Measurements from ENCODE around the gene STPG1. TPM values are rescaled to one million over a fixed set of nuclear protein-coding genes. Genes with fewer than 3 reads are reported as not detected.

Gene STPG1
- total RNA-seq, 6 donors from 2014 or later: 5.5 to 20.1 (median 8.2) TPM

DNA sequence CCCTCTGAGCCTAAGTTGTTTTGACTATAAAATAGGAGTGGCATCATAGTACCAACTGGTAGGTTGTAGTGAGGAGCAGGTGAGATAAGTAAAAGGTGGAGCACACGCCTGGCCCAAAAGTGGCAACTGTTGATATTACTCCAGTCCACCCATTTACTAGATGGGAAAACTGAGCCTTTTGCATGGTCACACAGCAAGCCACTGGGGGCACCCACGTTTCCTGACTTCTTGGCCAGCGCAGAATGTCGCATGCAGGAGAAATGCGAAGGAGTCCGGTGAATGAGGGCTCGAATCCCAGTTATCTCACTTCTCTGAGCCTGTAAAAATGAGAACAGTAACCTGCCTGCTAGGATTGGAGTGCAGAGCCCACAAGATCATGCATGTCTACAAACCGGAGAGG is 73.6 kb downstream of the STPG1 start:
- H3K36me3 ChIP-seq: no peaks in the 10 kb centered on the region
- no peak for DNase-seq
- no peaks in the 10 kb centered on the region for H3K27me3 ChIP-seq
- no peak overlapping the region for H3K4me3 ChIP-seq
- H3K9me3 ChIP-seq: no peaks in the 10 kb centered on the region
- WGBS, 2 donors: 93 to 95% methylated on average over 8 of the region's 8 CpGs
- no peak for ATAC-seq (ENCODE audit: low FRiP score in 2 of 2)
- no peak for TF ChIP-seq EP300 (IDR thresholded peaks at IDR 0.05)
- no peak for TF ChIP-seq POLR2AphosphoS5 (IDR thresholded peaks at IDR 0.05)
- TF ChIP-seq POLR2A (IDR thresholded peaks at IDR 0.05): no peak
- no peak for TF ChIP-seq CTCF (IDR thresholded peaks at IDR 0.05)
- no peak overlapping the region for H3K27ac ChIP-seq
- no peaks in the 10 kb centered on the region for H3K4me1 ChIP-seq

DNA sequence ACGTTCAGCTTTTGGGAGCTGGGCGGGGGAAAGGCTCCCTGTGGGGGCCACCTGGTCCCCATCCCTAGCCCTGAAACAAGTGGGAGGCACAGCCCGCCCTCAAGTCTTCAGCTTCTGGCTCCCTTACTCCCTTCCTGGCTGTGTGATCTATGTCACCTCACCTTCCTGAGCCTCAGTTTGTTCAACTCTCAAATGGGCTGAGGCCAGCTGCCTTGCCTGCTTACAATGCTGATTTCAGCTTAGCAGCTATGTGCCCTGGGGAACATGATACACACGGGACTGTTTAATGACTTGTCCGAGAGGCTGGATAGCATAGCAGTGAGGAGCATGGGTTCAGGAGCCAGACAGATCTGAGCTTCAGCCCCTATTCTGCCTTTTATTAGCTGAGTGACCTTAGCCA is 75.1 kb downstream of the STPG1 start:
- no peak overlapping the region for H3K4me3 ChIP-seq
- H3K9me3 ChIP-seq: no peaks in the 10 kb centered on the region
- ATAC-seq (ENCODE audit: low FRiP score in 2 of 2) (no peak), DNase-seq (no peak)
- H3K36me3 ChIP-seq: no peaks in the 10 kb centered on the region
- H3K27me3 ChIP-seq: no peaks in the 10 kb centered on the region
- H3K27ac ChIP-seq: no peak overlapping the region
- no peaks in the 10 kb centered on the region for H3K4me1 ChIP-seq
- TF ChIP-seq POLR2A (IDR thresholded peaks at IDR 0.05) (no peak), POLR2AphosphoS5 (IDR thresholded peaks at IDR 0.05) (no peak), EP300 (IDR thresholded peaks at IDR 0.05) (no peak), CTCF (IDR thresholded peaks at IDR 0.05) (no peak)
- 91% methylated on average over 5 of the region's 5 CpGs for WGBS, 2 donors

- TF ChIP-seq CTCF (IDR thresholded peaks at IDR 0.05) (no peak), POLR2AphosphoS5 (IDR thresholded peaks at IDR 0.05) (no peak), POLR2A (IDR thresholded peaks at IDR 0.05) (no peak), EP300 (IDR thresholded peaks at IDR 0.05) (no peak)
- no peaks in the 10 kb centered on the region for H3K27me3 ChIP-seq
- 100% methylated on average over 1 to 4 of the region's 4 CpGs for whole genome bisulfite sequencing, 2 donors
- H3K36me3 ChIP-seq: no peaks in the 10 kb centered on the region
- DNase-seq (no peak), ATAC-seq (ENCODE audit: low FRiP score in 2 of 2) (no peak)
- no peaks in the 10 kb centered on the region for H3K9me3 ChIP-seq
- H3K4me3 ChIP-seq: no peak overlapping the region
- H3K27ac ChIP-seq: no peak overlapping the region
- H3K4me1 ChIP-seq: no peaks in the 10 kb centered on the region
Measured at GRCh38 chr1:24337455-24337854, 76.1 kb downstream of the STPG1 start.

DNA sequence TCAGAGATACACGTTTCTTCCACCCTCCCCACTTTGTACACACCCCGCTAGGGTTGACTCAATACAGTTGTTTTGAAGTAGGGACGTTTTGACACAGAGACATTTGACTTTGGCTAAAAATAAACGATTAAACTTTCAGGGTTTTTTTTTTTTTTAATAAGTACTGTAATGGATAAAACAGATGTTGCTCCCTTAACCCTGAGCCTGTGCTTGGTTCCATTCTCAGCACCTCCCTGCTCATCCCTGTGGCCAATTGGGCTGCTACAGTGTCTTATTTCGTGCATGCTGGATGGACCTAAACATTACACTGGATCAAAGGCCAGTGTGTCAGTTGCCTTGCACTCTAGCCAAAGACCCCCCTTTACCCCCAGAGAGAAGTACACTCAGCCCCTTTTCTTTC is 77.5 kb downstream of the STPG1 start:
- Histone ChIP-seq H3K4me3 (no peak overlapping the region), H3K27ac (no peak overlapping the region), H3K4me1 (no peaks in the 10 kb centered on the region), H3K9me3 (no peaks in the 10 kb centered on the region), H3K36me3 (no peaks in the 10 kb centered on the region), H3K27me3 (no peaks in the 10 kb centered on the region)
- no peak for ATAC-seq (ENCODE audit: low FRiP score in 2 of 2)
- TF ChIP-seq EP300 (IDR thresholded peaks at IDR 0.05) (no peak), CTCF (IDR thresholded peaks at IDR 0.05) (no peak), POLR2A (IDR thresholded peaks at IDR 0.05) (no peak), POLR2AphosphoS5 (IDR thresholded peaks at IDR 0.05) (no peak)
- DNase-seq: no peak
- WGBS, 2 donors: 64 to 68% methylated on average over 5 of the region's 5 CpGs

DNA sequence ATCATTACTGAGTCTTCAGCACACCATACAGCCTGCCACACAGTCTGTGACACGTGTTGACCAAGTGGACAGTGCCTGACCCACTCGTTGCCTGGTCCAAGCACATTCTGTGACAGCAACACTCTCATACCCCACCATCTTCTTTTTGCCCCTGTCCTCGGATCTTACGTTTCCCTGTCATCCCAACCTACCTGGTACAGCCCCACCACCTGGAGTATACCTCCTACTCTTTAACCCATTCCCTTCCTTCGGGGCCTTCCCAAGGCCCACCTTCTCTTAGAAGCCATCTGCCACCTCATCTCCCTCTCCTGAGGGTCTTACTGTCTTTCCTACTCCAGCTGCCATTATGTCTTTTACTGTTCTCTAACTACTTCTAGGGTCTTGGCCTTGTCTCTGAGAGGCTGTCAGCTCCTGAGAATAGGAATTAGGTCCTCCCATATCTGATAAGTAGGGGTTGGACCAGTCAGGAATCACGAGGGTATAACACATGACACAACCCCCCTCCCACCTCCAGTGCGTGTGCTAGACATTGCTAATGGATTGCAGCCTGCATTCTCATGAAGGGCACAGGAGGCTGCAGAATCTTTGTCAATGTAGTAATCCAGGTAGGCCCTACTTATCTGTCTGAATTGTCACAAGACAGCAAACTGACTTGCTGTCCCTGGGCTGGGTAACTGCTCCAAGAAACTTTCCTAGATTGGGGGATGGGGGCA is 81.5 kb downstream of the STPG1 start:
- no peaks in the 10 kb centered on the region for H3K27me3 ChIP-seq
- WGBS, 2 donors: 87 to 89% methylated on average over 7 of the region's 7 CpGs
- no peak overlapping the region for H3K4me3 ChIP-seq
- H3K4me1 ChIP-seq: no peaks in the 10 kb centered on the region
- H3K9me3 ChIP-seq: no peaks in the 10 kb centered on the region
- H3K36me3 ChIP-seq: no peaks in the 10 kb centered on the region
- TF ChIP-seq EP300 (IDR thresholded peaks at IDR 0.05): no peak
- no peak for TF ChIP-seq POLR2A (IDR thresholded peaks at IDR 0.05)
- no peak for TF ChIP-seq CTCF (IDR thresholded peaks at IDR 0.05)
- no peak for TF ChIP-seq POLR2AphosphoS5 (IDR thresholded peaks at IDR 0.05)
- ATAC-seq (ENCODE audit: low FRiP score in 2 of 2): no peak
- DNase-seq: no peak
- H3K27ac ChIP-seq: no peak overlapping the region

All from upper lobe of left lung (tissue), 6 donors.